GM23338 (cell line): ENCODE measurements around the gene COL5A2. TPM values are rescaled to one million over a fixed set of nuclear protein-coding genes. Genes with fewer than 3 reads are reported as not detected.

Source experiments
- ATAC-seq: fragments of 200-7000 bp; cut with Tn5 transposase; 3 replicates; pipeline ENCODE4 v1.9.1; 2020
- DNase-seq: peaks from one replicate; pipeline ENCODE4 v3.0.0-alpha.2; 2015; ENCODE audit warnings: low spot score
- H2AFZ ChIP-seq: fragments of 200-600 bp; sonication (generic); 2 replicates; pipeline ENCODE4 v1.8.0; 2016; ENCODE audit warnings: antibody characterized with exemption, mild to moderate bottlenecking, moderate library complexity
- H3F3A ChIP-seq: fragments of 200-600 bp; sonication (generic); replicated peaks from 2 replicates; pipeline ENCODE4 v1.8.0; 2017; ENCODE audit warnings: antibody characterized with exemption, mixed run types, low read depth
- H3K27ac ChIP-seq: fragments of 200-600 bp; sonication (generic); 2 replicates; pipeline ENCODE4 v1.6.1; 2016; ENCODE audit warnings: low read depth
- H3K27me3 ChIP-seq: fragments of 200-600 bp; sonication (generic); 2 replicates; pipeline ENCODE4 v1.8.0; 2016; ENCODE audit warnings: mild to moderate bottlenecking, mixed run types, moderate library complexity; ENCODE audit not compliant: insufficient read depth
- H3K36me3 ChIP-seq: fragments of 200-600 bp; sonication (generic); 2 replicates; pipeline ENCODE4 v1.8.0; 2016; ENCODE audit warnings: mild to moderate bottlenecking; ENCODE audit not compliant: insufficient read depth
- H3K4me1 ChIP-seq: fragments of 200-600 bp; sonication (generic); 2 replicates; pipeline ENCODE4 v1.8.0; 2016; ENCODE audit warnings: mild to moderate bottlenecking, moderate library complexity; ENCODE audit not compliant: insufficient read depth
- H3K4me2 ChIP-seq: fragments of 200-600 bp; sonication (generic); 2 replicates; pipeline ENCODE4 v1.7.1; 2017; ENCODE audit warnings: mixed run types
- H3K4me3 ChIP-seq: fragments of 200-600 bp; sonication (generic); 2 replicates; pipeline ENCODE4 v1.6.1; 2016; ENCODE audit warnings: mixed run types
- H3K79me2 ChIP-seq: fragments of 200-600 bp; sonication (generic); replicated peaks from 2 replicates; pipeline ENCODE4 v1.8.0; 2017; ENCODE audit warnings: mild to moderate bottlenecking; ENCODE audit not compliant: insufficient read depth
- H3K9me2 ChIP-seq: fragments of 200-600 bp; sonication (generic); 2 replicates; pipeline ENCODE4 v1.8.0; 2017; ENCODE audit not compliant: insufficient read depth
- H4K20me1 ChIP-seq: fragments of 200-600 bp; sonication (generic); replicated peaks from 2 replicates; pipeline ENCODE4 v1.8.0; 2017; ENCODE audit warnings: mild to moderate bottlenecking; ENCODE audit not compliant: insufficient read depth
- H3K27ac Mint-ChIP-seq: 2 replicates; pipeline ENCODE4 v1.8.0; 2020; ENCODE audit warnings: inconsistent platforms, mild to moderate bottlenecking, moderate library complexity, mixed read lengths
- H3K27me3 Mint-ChIP-seq: 3 replicates; pipeline ENCODE4 v1.8.0; 2022; ENCODE audit warnings: low read depth, mild to moderate bottlenecking, moderate library complexity, mixed read lengths, inconsistent platforms; ENCODE audit not compliant: insufficient read depth, poor library complexity
- H3K36me3 Mint-ChIP-seq: 3 replicates; pipeline ENCODE4 v1.8.0; 2021; ENCODE audit warnings: low read depth, mild to moderate bottlenecking, inconsistent platforms, moderate library complexity, mixed read lengths
- H3K4me1 Mint-ChIP-seq: 3 replicates; pipeline ENCODE4 v1.8.0; 2020; ENCODE audit warnings: mild to moderate bottlenecking, inconsistent platforms, mixed read lengths
- H3K4me3 Mint-ChIP-seq: 3 replicates; pipeline ENCODE4 v1.8.0; 2021; ENCODE audit warnings: moderate library complexity, mild to moderate bottlenecking, inconsistent platforms, mixed read lengths
- H3K9me3 Mint-ChIP-seq: 3 replicates; pipeline ENCODE4 v1.8.0; 2020; ENCODE audit warnings: moderate library complexity, mild to moderate bottlenecking, inconsistent platforms, mixed read lengths
- CREB1 ChIP-seq: fragments of 250-450 bp; sonication (Bioruptor Pico); IDR thresholded peaks from 2 replicates; pipeline ENCODE4 v1.5.0; 2020; ENCODE audit warnings: low read depth, mild to moderate bottlenecking, moderate library complexity
- EZH2 ChIP-seq: fragments of 200-600 bp; sonication (generic); IDR thresholded peaks from one replicate; pipeline ENCODE4 v1.8.0; 2017; ENCODE audit warnings: antibody characterized with exemption, mild to moderate bottlenecking, low read depth; ENCODE audit not compliant: unreplicated experiment
- EZH2phosphoT487 ChIP-seq: fragments of 200-600 bp; sonication (generic); IDR thresholded peaks from one replicate; pipeline ENCODE4 v1.8.1; 2018; ENCODE audit warnings: antibody characterized with exemption; ENCODE audit not compliant: unreplicated experiment
- JUNB ChIP-seq: IDR thresholded peaks from one replicate; pipeline ENCODE4 v1.6.1; 2016; ENCODE audit warnings: antibody characterized with exemption; ENCODE audit not compliant: unreplicated experiment
- NANOG ChIP-seq: IDR thresholded peaks from 2 replicates; pipeline ENCODE4 v1.6.1; 2016; ENCODE audit warnings: antibody characterized with exemption, borderline replicate concordance
- POLR2AphosphoS5 ChIP-seq: IDR thresholded peaks from 2 replicates; pipeline ENCODE4 v1.6.1; 2016; ENCODE audit warnings: antibody characterized with exemption, low read depth
- STAT1 ChIP-seq: IDR thresholded peaks from one replicate; pipeline ENCODE4 v1.6.1; 2016; ENCODE audit warnings: antibody characterized with exemption; ENCODE audit not compliant: unreplicated experiment
- ZNF114 ChIP-seq: fragments of 250-450 bp; sonication (Bioruptor Pico); IDR thresholded peaks from 2 replicates; pipeline ENCODE4 v1.5.0; 2020; ENCODE audit warnings: mild to moderate bottlenecking, moderate library complexity
- ZNF331 ChIP-seq: fragments of 250-450 bp; sonication (Bioruptor Pico); IDR thresholded peaks from 2 replicates; pipeline ENCODE4 v1.5.0; 2020; ENCODE audit warnings: low read depth, mild to moderate bottlenecking, moderate library complexity
- polyA plus RNA-seq: library from polyadenylated mRNA; unstranded; fragments of >200 nt; fragmentation: Nextera tagmentation; extraction: Ambion mirVana; gene quantifications from 2 replicates; pipeline ENCODE4 v1.2.1, GENCODE V29; 2016
- total RNA-seq: library from RNA; depleted of rRNA; stranded (reverse); fragments of >200 nt; shearing (Covaris generic); gene quantifications from 2 replicates; pipeline ENCODE4 v1.2.3, GENCODE V29; 2014
- TF ChIP-seq, protein P1 (sequence below): IDR thresholded peaks from one replicate; pipeline ENCODE4 v1.6.1; 2018; ENCODE audit warnings: antibody characterized with exemption; ENCODE audit not compliant: unreplicated experiment
- TF ChIP-seq, protein P2 (sequence below): IDR thresholded peaks from 2 replicates; pipeline ENCODE4 v1.6.1; 2016; ENCODE audit warnings: antibody characterized with exemption
- TF ChIP-seq, protein P3 (sequence below), 2 experiments: fragments of 200-600 bp in 1 of 2; sonication (generic) in 1 of 2; conservative IDR thresholded peaks; 2 replicates each; pipeline versions ENCODE4 v1.5.1 to v1.6.1; 2016 to 2017; ENCODE audit warnings: antibody characterized with exemption in 2 of 2, low read depth in 2 of 2, mild to moderate bottlenecking in 2 of 2, moderate library complexity in 1 of 2
- TF ChIP-seq, protein P4 (sequence below): fragments of 250-450 bp; sonication (Bioruptor Pico); IDR thresholded peaks from 2 replicates; pipeline ENCODE4 v1.5.0; 2020; ENCODE audit warnings: mild to moderate bottlenecking, moderate library complexity

COL5A2 gene
- total and polyA plus RNA-seq, 2 experiments from 2014 or later: 6.7 to 19.7 TPM

DNA sequence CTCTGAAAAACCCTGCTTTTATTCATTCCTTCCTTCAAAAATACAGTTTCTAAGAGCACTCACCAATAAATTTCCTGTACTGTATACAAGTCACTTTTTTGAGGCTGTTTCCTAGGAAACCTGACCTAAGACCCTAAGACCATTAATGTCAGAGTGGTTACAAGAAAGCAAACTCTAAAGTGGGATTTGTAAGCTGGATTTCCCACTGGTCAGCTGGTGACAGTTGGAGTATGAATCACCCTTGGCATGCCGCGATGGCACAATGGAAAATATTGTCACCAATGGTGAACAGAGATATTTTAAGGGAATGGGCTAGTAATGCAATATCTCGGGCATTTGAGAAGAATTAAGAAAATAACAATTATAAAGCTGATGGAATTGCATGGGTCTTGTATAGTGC is 103.4 kb downstream of the COL5A2 start:
- H3K27me3 Mint-ChIP-seq: no peaks in the 10 kb centered on the region
- no peak for TF ChIP-seq NANOG
- no peak for TF ChIP-seq STAT1
- TF ChIP-seq CREB1: no peak
- TF ChIP-seq, protein P1, sequence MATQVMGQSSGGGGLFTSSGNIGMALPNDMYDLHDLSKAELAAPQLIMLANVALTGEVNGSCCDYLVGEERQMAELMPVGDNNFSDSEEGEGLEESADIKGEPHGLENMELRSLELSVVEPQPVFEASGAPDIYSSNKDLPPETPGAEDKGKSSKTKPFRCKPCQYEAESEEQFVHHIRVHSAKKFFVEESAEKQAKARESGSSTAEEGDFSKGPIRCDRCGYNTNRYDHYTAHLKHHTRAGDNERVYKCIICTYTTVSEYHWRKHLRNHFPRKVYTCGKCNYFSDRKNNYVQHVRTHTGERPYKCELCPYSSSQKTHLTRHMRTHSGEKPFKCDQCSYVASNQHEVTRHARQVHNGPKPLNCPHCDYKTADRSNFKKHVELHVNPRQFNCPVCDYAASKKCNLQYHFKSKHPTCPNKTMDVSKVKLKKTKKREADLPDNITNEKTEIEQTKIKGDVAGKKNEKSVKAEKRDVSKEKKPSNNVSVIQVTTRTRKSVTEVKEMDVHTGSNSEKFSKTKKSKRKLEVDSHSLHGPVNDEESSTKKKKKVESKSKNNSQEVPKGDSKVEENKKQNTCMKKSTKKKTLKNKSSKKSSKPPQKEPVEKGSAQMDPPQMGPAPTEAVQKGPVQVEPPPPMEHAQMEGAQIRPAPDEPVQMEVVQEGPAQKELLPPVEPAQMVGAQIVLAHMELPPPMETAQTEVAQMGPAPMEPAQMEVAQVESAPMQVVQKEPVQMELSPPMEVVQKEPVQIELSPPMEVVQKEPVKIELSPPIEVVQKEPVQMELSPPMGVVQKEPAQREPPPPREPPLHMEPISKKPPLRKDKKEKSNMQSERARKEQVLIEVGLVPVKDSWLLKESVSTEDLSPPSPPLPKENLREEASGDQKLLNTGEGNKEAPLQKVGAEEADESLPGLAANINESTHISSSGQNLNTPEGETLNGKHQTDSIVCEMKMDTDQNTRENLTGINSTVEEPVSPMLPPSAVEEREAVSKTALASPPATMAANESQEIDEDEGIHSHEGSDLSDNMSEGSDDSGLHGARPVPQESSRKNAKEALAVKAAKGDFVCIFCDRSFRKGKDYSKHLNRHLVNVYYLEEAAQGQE: no peak
- no peak for TF ChIP-seq EZH2phosphoT487
- TF ChIP-seq, protein P2, sequence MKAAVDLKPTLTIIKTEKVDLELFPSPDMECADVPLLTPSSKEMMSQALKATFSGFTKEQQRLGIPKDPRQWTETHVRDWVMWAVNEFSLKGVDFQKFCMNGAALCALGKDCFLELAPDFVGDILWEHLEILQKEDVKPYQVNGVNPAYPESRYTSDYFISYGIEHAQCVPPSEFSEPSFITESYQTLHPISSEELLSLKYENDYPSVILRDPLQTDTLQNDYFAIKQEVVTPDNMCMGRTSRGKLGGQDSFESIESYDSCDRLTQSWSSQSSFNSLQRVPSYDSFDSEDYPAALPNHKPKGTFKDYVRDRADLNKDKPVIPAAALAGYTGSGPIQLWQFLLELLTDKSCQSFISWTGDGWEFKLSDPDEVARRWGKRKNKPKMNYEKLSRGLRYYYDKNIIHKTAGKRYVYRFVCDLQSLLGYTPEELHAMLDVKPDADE: no peak
- TF ChIP-seq ZNF331 (CRISPR knock-in tag): no peak
- TF ChIP-seq POLR2AphosphoS5: no peak
- TF ChIP-seq EZH2: no peak
- TF ChIP-seq, protein P3, sequence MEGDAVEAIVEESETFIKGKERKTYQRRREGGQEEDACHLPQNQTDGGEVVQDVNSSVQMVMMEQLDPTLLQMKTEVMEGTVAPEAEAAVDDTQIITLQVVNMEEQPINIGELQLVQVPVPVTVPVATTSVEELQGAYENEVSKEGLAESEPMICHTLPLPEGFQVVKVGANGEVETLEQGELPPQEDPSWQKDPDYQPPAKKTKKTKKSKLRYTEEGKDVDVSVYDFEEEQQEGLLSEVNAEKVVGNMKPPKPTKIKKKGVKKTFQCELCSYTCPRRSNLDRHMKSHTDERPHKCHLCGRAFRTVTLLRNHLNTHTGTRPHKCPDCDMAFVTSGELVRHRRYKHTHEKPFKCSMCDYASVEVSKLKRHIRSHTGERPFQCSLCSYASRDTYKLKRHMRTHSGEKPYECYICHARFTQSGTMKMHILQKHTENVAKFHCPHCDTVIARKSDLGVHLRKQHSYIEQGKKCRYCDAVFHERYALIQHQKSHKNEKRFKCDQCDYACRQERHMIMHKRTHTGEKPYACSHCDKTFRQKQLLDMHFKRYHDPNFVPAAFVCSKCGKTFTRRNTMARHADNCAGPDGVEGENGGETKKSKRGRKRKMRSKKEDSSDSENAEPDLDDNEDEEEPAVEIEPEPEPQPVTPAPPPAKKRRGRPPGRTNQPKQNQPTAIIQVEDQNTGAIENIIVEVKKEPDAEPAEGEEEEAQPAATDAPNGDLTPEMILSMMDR (conservative IDR thresholded peaks at IDR 0.05; ENCODE audit: low read depth in 2 of 2): no peak
- TF ChIP-seq JUNB: no peak
- TF ChIP-seq ZNF114 (CRISPR knock-in tag): no peak
- TF ChIP-seq, protein P4, sequence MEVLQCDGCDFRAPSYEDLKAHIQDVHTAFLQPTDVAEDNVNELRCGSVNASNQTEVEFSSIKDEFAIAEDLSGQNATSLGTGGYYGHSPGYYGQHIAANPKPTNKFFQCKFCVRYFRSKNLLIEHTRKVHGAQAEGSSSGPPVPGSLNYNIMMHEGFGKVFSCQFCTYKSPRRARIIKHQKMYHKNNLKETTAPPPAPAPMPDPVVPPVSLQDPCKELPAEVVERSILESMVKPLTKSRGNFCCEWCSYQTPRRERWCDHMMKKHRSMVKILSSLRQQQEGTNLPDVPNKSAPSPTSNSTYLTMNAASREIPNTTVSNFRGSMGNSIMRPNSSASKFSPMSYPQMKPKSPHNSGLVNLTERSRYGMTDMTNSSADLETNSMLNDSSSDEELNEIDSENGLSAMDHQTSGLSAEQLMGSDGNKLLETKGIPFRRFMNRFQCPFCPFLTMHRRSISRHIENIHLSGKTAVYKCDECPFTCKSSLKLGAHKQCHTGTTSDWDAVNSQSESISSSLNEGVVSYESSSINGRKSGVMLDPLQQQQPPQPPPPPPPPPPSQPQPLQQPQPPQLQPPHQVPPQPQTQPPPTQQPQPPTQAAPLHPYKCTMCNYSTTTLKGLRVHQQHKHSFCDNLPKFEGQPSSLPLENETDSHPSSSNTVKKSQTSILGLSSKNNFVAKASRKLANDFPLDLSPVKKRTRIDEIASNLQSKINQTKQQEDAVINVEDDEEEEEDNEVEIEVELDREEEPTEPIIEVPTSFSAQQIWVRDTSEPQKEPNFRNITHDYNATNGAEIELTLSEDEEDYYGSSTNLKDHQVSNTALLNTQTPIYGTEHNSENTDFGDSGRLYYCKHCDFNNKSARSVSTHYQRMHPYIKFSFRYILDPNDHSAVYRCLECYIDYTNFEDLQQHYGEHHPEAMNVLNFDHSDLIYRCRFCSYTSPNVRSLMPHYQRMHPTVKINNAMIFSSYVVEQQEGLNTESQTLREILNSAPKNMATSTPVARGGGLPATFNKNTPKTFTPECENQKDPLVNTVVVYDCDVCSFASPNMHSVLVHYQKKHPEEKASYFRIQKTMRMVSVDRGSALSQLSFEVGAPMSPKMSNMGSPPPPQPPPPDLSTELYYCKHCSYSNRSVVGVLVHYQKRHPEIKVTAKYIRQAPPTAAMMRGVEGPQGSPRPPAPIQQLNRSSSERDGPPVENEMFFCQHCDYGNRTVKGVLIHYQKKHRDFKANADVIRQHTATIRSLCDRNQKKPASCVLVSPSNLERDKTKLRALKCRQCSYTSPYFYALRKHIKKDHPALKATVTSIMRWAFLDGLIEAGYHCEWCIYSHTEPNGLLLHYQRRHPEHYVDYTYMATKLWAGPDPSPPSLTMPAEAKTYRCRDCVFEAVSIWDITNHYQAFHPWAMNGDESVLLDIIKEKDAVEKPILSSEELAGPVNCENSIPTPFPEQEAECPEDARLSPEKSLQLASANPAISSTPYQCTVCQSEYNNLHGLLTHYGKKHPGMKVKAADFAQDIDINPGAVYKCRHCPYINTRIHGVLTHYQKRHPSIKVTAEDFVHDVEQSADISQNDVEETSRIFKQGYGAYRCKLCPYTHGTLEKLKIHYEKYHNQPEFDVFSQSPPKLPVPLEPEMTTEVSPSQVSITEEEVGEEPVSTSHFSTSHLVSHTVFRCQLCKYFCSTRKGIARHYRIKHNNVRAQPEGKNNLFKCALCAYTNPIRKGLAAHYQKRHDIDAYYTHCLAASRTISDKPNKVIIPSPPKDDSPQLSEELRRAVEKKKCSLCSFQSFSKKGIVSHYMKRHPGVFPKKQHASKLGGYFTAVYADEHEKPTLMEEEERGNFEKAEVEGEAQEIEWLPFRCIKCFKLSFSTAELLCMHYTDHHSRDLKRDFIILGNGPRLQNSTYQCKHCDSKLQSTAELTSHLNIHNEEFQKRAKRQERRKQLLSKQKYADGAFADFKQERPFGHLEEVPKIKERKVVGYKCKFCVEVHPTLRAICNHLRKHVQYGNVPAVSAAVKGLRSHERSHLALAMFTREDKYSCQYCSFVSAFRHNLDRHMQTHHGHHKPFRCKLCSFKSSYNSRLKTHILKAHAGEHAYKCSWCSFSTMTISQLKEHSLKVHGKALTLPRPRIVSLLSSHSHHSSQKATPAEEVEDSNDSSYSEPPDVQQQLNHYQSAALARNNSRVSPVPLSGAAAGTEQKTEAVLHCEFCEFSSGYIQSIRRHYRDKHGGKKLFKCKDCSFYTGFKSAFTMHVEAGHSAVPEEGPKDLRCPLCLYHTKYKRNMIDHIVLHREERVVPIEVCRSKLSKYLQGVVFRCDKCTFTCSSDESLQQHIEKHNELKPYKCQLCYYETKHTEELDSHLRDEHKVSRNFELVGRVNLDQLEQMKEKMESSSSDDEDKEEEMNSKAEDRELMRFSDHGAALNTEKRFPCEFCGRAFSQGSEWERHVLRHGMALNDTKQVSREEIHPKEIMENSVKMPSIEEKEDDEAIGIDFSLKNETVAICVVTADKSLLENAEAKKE (CRISPR knock-in tag): no peak
- no peaks in the 10 kb centered on the region for H3K9me3 Mint-ChIP-seq
- Histone ChIP-seq H3K27me3 (no peaks in the 10 kb centered on the region), H3K4me1 (no peaks in the 10 kb centered on the region), H3K79me2 (no peaks in the 10 kb centered on the region), H2AFZ (no peak overlapping the region), H3F3A (no peaks in the 10 kb centered on the region), H3K4me3 (no peak overlapping the region), H3K9me2 (no peaks in the 10 kb centered on the region), H3K36me3 (no peaks in the 10 kb centered on the region), H3K27ac (no peak overlapping the region), H4K20me1 (no peaks in the 10 kb centered on the region), H3K4me2 (no peak overlapping the region)
- ATAC-seq (no peak), DNase-seq (no peak)
- H3K4me1 Mint-ChIP-seq: no peaks in the 10 kb centered on the region
- no peaks in the 10 kb centered on the region for H3K36me3 Mint-ChIP-seq
- no peak overlapping the region for H3K27ac Mint-ChIP-seq
- no peak overlapping the region for H3K4me3 Mint-ChIP-seq
